GM12878 (cell line): Measurements from ENCODE around the gene PCYOX1L. TPM values are rescaled to one million over a fixed set of nuclear protein-coding genes. Genes with fewer than 3 reads are reported as not detected.

Experiments
- ATAC-seq: fragments of 200-7000 bp; cut with Tn5 transposase; 3 replicates; pipeline ENCODE4 v1.9.1; 2020; ENCODE audit warnings: mild to moderate bottlenecking, moderate library complexity
- BruUV-seq: library from RNA; stranded (reverse); fragments of 400-500 nt; replicated peaks from 2 replicates; lab custom pipeline; 2021; lab: Mats Ljungman, UMichigan
- CTCF ChIA-PET: fragments of 300-600 bp; sonication (Branson Sonifier 250); formaldehyde crosslinking; extraction: SDS; loops from one replicate; lab custom pipeline; 2021; ENCODE audit warnings: inconsistent platforms; lab: Yijun Ruan, JAX
- POLR2A ChIA-PET: fragments of 350-600 bp; formaldehyde crosslinking; extraction: SDS; loops from one replicate; lab custom pipeline; 2021; ENCODE audit warnings: inconsistent platforms; lab: Charles Lee
- RAD21 ChIA-PET: fragments of 300-600 bp; sonication (Branson Sonifier 250); formaldehyde crosslinking; loops from one replicate; lab custom pipeline; 2023; ENCODE audit warnings: antibody characterized with exemption; ENCODE audit not compliant: unreplicated experiment; lab: Charles Lee
- SMC1A ChIA-PET: fragments of 300-600 bp; sonication (Branson Sonifier 250); formaldehyde crosslinking; loops from one replicate; lab custom pipeline; 2023; ENCODE audit not compliant: unreplicated experiment, uncharacterized antibody; lab: Charles Lee
- DNase-seq: peaks from one replicate; pipeline ENCODE4 v3.0.0-alpha.2; 2011; ENCODE audit warnings: low read depth, low spot score
- FAIRE-seq: peaks from 3 replicates; lab custom pipeline; 2011; peaks lifted over from hg19 to GRCh38; lab: Jason Lieb, UNC
- H2AFZ ChIP-seq: 2 replicates; pipeline ENCODE4 v1.6.0; 2011; ENCODE audit warnings: low read depth, low read length, control low read depth; ENCODE audit not compliant: control insufficient read depth
- H3K27ac ChIP-seq: 2 replicates; pipeline ENCODE4 v1.5.1; 2011; ENCODE audit warnings: control low read depth; ENCODE audit not compliant: control insufficient read depth, insufficient read depth
- H3K27me3 ChIP-seq, 2 experiments: replicated peaks in 1 of 2; 2 replicates each; pipeline versions ENCODE4 v1.6.0 to v1.6.1; 2011; ENCODE audit warnings: low read length in 1 of 2; ENCODE audit not compliant: control insufficient read depth in 2 of 2, insufficient read depth in 2 of 2
- H3K36me3 ChIP-seq, 2 experiments: 2 replicates each; pipeline ENCODE4 v1.5.1; 2011; ENCODE audit warnings: low read length in 1 of 2; ENCODE audit not compliant: control insufficient read depth in 2 of 2, insufficient read depth in 2 of 2
- H3K4me1 ChIP-seq: 2 replicates; pipeline ENCODE4 v1.6.1; 2011; ENCODE audit warnings: mild to moderate bottlenecking, low read length, moderate library complexity, mixed read lengths; ENCODE audit not compliant: control insufficient read depth, insufficient read depth
- H3K4me2 ChIP-seq: 2 replicates; pipeline ENCODE4 v1.6.0; 2011; ENCODE audit warnings: control low read depth; ENCODE audit not compliant: control insufficient read depth, insufficient read depth
- H3K4me3 ChIP-seq: fragments of 200-600 bp; sonication (generic); 2 replicates; pipeline ENCODE4 v1.5.1; 2016
- H3K79me2 ChIP-seq: 2 replicates; pipeline ENCODE4 v1.6.0; 2011; ENCODE audit warnings: low read length; ENCODE audit not compliant: control insufficient read depth, insufficient read depth
- H3K9ac ChIP-seq: 2 replicates; pipeline ENCODE4 v1.8.0; 2011; ENCODE audit warnings: low read length, control low read depth, mixed read lengths; ENCODE audit not compliant: control insufficient read depth, insufficient read depth
- H3K9me3 ChIP-seq: replicated peaks from 3 replicates; pipeline ENCODE4 v1.5.1; 2011; ENCODE audit warnings: mild to moderate bottlenecking, low read length; ENCODE audit not compliant: control insufficient read depth, insufficient read depth
- H4K20me1 ChIP-seq: 2 replicates; pipeline ENCODE4 v1.6.0; 2011; ENCODE audit not compliant: control insufficient read depth, insufficient read depth
- CEBPZ ChIP-seq: fragments of 150-350 bp; IDR thresholded peaks from 2 replicates; pipeline ENCODE4 v1.6.1; 2016; ENCODE audit warnings: low read depth, low read length
- EED ChIP-seq: sonication (generic); IDR thresholded peaks from 2 replicates; pipeline ENCODE4 v1.6.1; 2016; ENCODE audit warnings: antibody characterized with exemption, low read depth
- HCFC1 ChIP-seq: fragments of 150-350 bp; IDR thresholded peaks from 2 replicates; pipeline ENCODE4 v1.6.1; 2014; ENCODE audit warnings: low read length
- JUNB ChIP-seq: IDR thresholded peaks from 2 replicates; pipeline ENCODE4 v1.6.1; 2016; ENCODE audit warnings: antibody characterized with exemption, mild to moderate bottlenecking
- KAT2A ChIP-seq: conservative IDR thresholded peaks from 2 replicates; pipeline ENCODE4 v1.6.1; 2011; ENCODE audit warnings: low read depth, low read length; ENCODE audit not compliant: control insufficient read depth
- MEF2B ChIP-seq: fragments of 450-650 bp; IDR thresholded peaks from 2 replicates; pipeline ENCODE4 v1.6.1; 2018; ENCODE audit warnings: mild to moderate bottlenecking, moderate library complexity; ENCODE audit not compliant: partially characterized antibody, poor library complexity, severe bottlenecking
- NR2C1 ChIP-seq: fragments of 450-650 bp; IDR thresholded peaks from 2 replicates; pipeline ENCODE4 v1.6.1; 2017; ENCODE audit warnings: antibody characterized with exemption, mild to moderate bottlenecking, moderate library complexity
- RAD21 ChIP-seq: IDR thresholded peaks from 2 replicates; pipeline ENCODE4 v1.6.1; 2011; ENCODE audit warnings: mild to moderate bottlenecking, low read depth, low read length, moderate library complexity; ENCODE audit not compliant: insufficient read depth
- SPI1 ChIP-seq: IDR thresholded peaks from 2 replicates; pipeline ENCODE4 v1.6.1; 2011; ENCODE audit warnings: low read depth, mild to moderate bottlenecking, low read length, moderate library complexity, borderline replicate concordance; ENCODE audit not compliant: insufficient read depth
- SUZ12 ChIP-seq: fragments of 200-600 bp; sonication (generic); IDR thresholded peaks from one replicate; pipeline ENCODE4 v1.6.1; 2018; ENCODE audit warnings: antibody characterized with exemption, mild to moderate bottlenecking; ENCODE audit not compliant: unreplicated experiment
- TBL1XR1 ChIP-seq: IDR thresholded peaks from 2 replicates; pipeline ENCODE4 v1.6.1; 2012; ENCODE audit warnings: low read depth, low read length, improper control_type of control experiment
- TCF7 ChIP-seq: IDR thresholded peaks from 2 replicates; pipeline ENCODE4 v1.6.1; 2014; ENCODE audit warnings: antibody characterized with exemption, borderline replicate concordance
- WGBS: methylation state at CpG from one replicate; pipeline ENCODE4 v1.1.6; 2016; ENCODE audit warnings: low lambda C conversion rate; ENCODE audit not compliant: insufficient replicate concordance, insufficient coverage; ENCODE audit errors: missing lambda C conversion rate; 5-methylcytosine and 5-hydroxymethylcytosine counted together
- in situ Hi-C: fragments of 300-500 bp; cut with MboI; formaldehyde crosslinking; loops from 9 replicates; pipeline ENCODE4 v1.14.3; 2018; ENCODE audit warnings: mixed read lengths
- intact Hi-C: fragments of 100-400 bp; cut with micrococcal nuclease; formaldehyde crosslinking; loops from one replicate; pipeline ENCODE4 v1.14.2; 2022; ENCODE audit not compliant: unreplicated experiment
- polyA plus RNA-seq, 11 experiments: library from polyadenylated mRNA; depleted of rRNA in 4 of 11; unstranded in 6 of 11; stranded (reverse) in 5 of 11; fragments of >200 nt; fragmentation: Nextera tagmentation in 4 of 11; fragmentation: Illumina TruSeq in 1 of 11; extraction: Ambion mirVana in 4 of 11; extraction: Trizol in 1 of 11; gene quantifications; 1 replicate in 1 of 11; 2 replicates in 10 of 11; pipeline versions ENCODE4 v1.2.1 to v1.2.3, GENCODE V29; 2011 to 2016; ENCODE audit warnings: inconsistent platforms in 2 of 11, missing spikeins in 2 of 11, low read depth in 1 of 11
- total RNA-seq, 4 experiments: library from RNA; depleted of rRNA in 3 of 4; stranded (reverse); fragments of >200 nt in 3 of 4; fragmentation: Illumina TruSeq in 1 of 4; extraction: Trizol in 1 of 4; gene quantifications; 2 replicates each; pipeline versions ENCODE4 v1.2.1 to v1.2.3, GENCODE V29; 2013 to 2021
- TF ChIP-seq, protein P1 (sequence below): fragments of 450-650 bp; IDR thresholded peaks from 2 replicates; pipeline ENCODE4 v1.6.1; 2017; ENCODE audit warnings: low read depth, mild to moderate bottlenecking, moderate library complexity
- TF ChIP-seq, protein P2 (sequence below): IDR thresholded peaks from 2 replicates; pipeline ENCODE4 v1.6.1; 2011; ENCODE audit warnings: borderline replicate concordance, low read depth, mild to moderate bottlenecking, moderate library complexity, mixed read lengths, low read length; ENCODE audit not compliant: insufficient read depth; ENCODE audit errors: extremely low read length

The PCYOX1L gene
- total and polyA plus RNA-seq, 10 of the 15 experiments (the other 5 are each of a cell fraction or from before 2014, with no cell fraction given): 2.9 to 17.0 (median 12.9) TPM

DNA sequence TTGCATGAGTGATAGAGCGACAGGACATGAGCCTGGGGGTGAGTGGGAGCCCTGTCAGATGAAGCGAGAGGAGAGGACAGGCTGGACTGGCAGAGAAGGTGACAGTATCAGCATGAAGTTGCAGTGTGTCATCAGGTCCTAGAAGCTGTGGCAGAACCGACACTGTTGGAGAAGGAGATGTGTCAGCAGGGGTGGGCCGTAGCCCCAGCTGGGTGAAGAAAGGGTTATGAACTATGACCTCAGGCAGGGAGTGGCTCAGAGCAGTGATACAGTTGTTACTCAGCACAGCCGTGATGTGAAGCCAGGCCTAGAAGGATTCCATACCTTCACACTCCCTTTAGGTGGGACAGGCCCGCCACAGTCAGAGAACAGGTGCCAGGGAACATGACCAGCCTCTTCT, 7.6 kb downstream of the PCYOX1L start:
- no peak for FAIRE-seq
- Histone ChIP-seq H3K79me2 (no peaks in the 10 kb centered on the region), H3K9ac (no peak overlapping the region), H2AFZ (no peak overlapping the region), H3K4me3 (no peak overlapping the region), H3K27ac (no peak overlapping the region)
- in situ Hi-C loops: no loop called here
- no peak for DNase-seq
- no TSS peak for BruUV-seq
- WGBS: 83% methylated on average over 6 of the region's 6 CpGs
- POLR2A ChIA-PET: no interaction called here
- TF ChIP-seq TCF7 (no peak), SUZ12 (no peak), NR2C1 (no peak), CEBPZ (no peak), SPI1 (no peak), HCFC1 (no peak), JUNB (no peak), EED (no peak), KAT2A (no peak), MEF2B (no peak), RAD21 (no peak), TBL1XR1 (no peak)
- TF ChIP-seq, protein P1, sequence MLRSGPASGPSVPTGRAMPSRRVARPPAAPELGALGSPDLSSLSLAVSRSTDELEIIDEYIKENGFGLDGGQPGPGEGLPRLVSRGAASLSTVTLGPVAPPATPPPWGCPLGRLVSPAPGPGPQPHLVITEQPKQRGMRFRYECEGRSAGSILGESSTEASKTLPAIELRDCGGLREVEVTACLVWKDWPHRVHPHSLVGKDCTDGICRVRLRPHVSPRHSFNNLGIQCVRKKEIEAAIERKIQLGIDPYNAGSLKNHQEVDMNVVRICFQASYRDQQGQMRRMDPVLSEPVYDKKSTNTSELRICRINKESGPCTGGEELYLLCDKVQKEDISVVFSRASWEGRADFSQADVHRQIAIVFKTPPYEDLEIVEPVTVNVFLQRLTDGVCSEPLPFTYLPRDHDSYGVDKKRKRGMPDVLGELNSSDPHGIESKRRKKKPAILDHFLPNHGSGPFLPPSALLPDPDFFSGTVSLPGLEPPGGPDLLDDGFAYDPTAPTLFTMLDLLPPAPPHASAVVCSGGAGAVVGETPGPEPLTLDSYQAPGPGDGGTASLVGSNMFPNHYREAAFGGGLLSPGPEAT: no peak
- TF ChIP-seq, protein P2, sequence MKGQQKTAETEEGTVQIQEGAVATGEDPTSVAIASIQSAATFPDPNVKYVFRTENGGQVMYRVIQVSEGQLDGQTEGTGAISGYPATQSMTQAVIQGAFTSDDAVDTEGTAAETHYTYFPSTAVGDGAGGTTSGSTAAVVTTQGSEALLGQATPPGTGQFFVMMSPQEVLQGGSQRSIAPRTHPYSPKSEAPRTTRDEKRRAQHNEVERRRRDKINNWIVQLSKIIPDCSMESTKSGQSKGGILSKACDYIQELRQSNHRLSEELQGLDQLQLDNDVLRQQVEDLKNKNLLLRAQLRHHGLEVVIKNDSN: no peak
- TF ChIP-seq, all 136 proteins: peak for 0
- ChIA-PET RAD21 (no interaction called here), SMC1A (no interaction called here), CTCF (interaction anchor here (1.2 to 5.8 kb wide), 7 partner anchors 10 to 253 kb away, joined by 3 to 118 read pairs (median 36); partner anchors contain the start of genes GRPEL2 and PCYOX1L)
- H4K20me1 ChIP-seq: no peaks in the 10 kb centered on the region
- no peak for ATAC-seq
- H3K27me3 ChIP-seq: no peaks in the 10 kb centered on the region
- H3K4me2 ChIP-seq: no peak overlapping the region
- H3K36me3 ChIP-seq: no peaks in the 10 kb centered on the region
- intact Hi-C loops: no loop called here
- no peaks in the 10 kb centered on the region for H3K9me3 ChIP-seq
- H3K4me1 ChIP-seq: no peaks in the 10 kb centered on the region
